Testis (tissue), 2 donors: ENCODE data around the gene ABAT.

Source experiments
- POLR2A ChIP-seq: fragments of 450-650 bp; IDR thresholded peaks from one replicate; pipeline ENCODE4 v1.6.1; 2017; ENCODE audit warnings: antibody characterized with exemption, mild to moderate bottlenecking, moderate library complexity
- TF ChIP-seq, protein P1 (sequence below), 3 experiments: fragments of 450-650 bp in 2 of 3; fragments of 200-600 bp in 1 of 3; sonication (generic) in 1 of 3; IDR thresholded peaks; one replicate each; pipeline ENCODE4 v1.5.1; 2016 to 2019; ENCODE audit warnings: antibody characterized with exemption in 3 of 3, mild to moderate bottlenecking in 2 of 3, moderate library complexity in 1 of 3

- TF ChIP-seq, protein P1, sequence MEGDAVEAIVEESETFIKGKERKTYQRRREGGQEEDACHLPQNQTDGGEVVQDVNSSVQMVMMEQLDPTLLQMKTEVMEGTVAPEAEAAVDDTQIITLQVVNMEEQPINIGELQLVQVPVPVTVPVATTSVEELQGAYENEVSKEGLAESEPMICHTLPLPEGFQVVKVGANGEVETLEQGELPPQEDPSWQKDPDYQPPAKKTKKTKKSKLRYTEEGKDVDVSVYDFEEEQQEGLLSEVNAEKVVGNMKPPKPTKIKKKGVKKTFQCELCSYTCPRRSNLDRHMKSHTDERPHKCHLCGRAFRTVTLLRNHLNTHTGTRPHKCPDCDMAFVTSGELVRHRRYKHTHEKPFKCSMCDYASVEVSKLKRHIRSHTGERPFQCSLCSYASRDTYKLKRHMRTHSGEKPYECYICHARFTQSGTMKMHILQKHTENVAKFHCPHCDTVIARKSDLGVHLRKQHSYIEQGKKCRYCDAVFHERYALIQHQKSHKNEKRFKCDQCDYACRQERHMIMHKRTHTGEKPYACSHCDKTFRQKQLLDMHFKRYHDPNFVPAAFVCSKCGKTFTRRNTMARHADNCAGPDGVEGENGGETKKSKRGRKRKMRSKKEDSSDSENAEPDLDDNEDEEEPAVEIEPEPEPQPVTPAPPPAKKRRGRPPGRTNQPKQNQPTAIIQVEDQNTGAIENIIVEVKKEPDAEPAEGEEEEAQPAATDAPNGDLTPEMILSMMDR (IDR thresholded peaks at IDR 0.05): no peak
- TF ChIP-seq POLR2A: no peak
These were observed 152.0 kb downstream of the ABAT start for GRCh38 chr16:8826278-8826879.
